Activated naive CD4-positive, alpha-beta T cell treated with anti-CD3 and anti-CD28 coated beads, Interleukin-2, amount 50 U/mL, for 72 hours (primary cell): ENCODE measurements around the gene GPR108. TPM values are rescaled to one million over a fixed set of nuclear protein-coding genes. Genes with fewer than 3 reads are reported as not detected.
"Not testable (repeated sequence)": the region's sequence is repeated elsewhere in the genome, so short reads cannot be mapped to it uniquely, and the experiment has no call there.

Source experiments
- ATAC-seq, 2 donors: fragments of 150-1000 bp; cut with Tn5 transposase; 2 replicates each; pipeline ENCODE4 v1.10.0; 2021; ENCODE audit warnings: mild to moderate bottlenecking in 2 of 2, moderate library complexity in 2 of 2
- DNase-seq, 2 donors: peaks; one replicate each; pipeline ENCODE4 v3.0.0; 2021 to 2022; ENCODE audit warnings: low spot score in 2 of 2
- H3K27ac Mint-ChIP-seq, 2 donors: one replicate each; pipeline ENCODE4 v1.8.0; 2022; ENCODE audit warnings: mild to moderate bottlenecking in 2 of 2, mixed read lengths in 2 of 2
- H3K36me3 Mint-ChIP-seq, 2 donors: one replicate each; pipeline ENCODE4 v1.8.0; 2022; ENCODE audit warnings: mixed read lengths in 2 of 2
- H3K9me3 Mint-ChIP-seq, 2 donors: one replicate each; pipeline ENCODE4 v1.8.0; 2022; ENCODE audit warnings: mixed read lengths in 2 of 2
- total RNA-seq, 2 donors: library from RNA; stranded (reverse); gene quantifications; one replicate each; pipeline ENCODE4 v1.2.3, GENCODE V29; 2022

GPR108 gene
- total RNA-seq, 2 donors from 2014 or later: 45.4 to 91.8 TPM

DNA sequence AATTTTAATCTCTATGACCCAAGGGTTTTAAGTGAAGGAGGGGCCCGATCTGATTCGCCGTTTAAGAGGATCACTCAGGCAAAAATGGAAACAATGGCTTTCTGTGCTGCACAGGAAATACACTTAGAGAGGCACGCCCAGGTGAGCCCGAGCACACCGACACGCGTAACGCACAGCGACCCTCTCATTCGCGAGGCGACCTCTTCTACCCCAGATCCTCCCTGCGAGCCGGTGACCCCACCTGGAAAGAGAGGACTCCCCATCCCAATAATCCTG is 29.6 kb upstream of the GPR108 start:
- H3K27ac Mint-ChIP-seq: peak overlapping the region; percentile 47 to 82
- H3K36me3 Mint-ChIP-seq: peaks cover 8 to 12% of the 10 kb centered on the region in 2 donors
- ATAC-seq: peak; percentile 34 to 52
- DNase-seq: no peak
- no peaks in the 10 kb centered on the region for H3K9me3 Mint-ChIP-seq

DNA sequence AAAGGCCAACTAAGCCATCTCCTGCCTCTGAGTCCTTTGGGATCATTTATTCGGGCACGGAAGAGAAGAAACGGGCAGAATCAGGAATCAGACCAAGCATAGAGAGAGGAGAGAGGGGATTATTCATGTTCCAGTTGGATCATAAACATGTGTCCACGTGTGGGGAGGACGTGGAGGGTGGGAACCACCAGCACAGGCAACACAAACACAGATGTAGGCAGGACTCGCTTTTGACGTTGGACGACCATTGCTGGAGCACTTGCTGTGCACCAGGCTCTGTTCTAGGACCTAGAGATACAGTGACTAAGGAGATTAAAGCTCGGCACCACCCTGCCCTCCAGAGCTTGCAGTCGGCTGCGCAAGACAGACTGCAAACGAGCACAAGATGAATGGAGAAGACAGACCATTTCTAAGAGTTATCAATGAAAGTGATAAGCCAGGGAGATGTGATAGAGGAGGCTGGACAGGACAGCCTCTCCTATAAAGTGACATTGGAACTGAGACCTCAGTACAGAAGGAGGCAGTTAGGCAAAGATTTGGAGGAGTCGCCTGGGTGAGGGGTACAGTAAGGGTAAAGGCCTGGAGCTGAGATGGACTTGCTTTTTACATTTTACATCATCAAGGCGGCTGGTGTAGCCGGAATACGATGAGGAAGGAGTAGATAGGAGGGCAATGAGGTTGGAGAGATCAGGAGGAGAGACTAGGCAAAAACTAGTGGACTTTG is 29.1 kb upstream of the GPR108 start:
- H3K36me3 Mint-ChIP-seq: peaks cover 8 to 13% of the 10 kb centered on the region in 2 donors
- H3K9me3 Mint-ChIP-seq: no peaks in the 10 kb centered on the region
- no peak for DNase-seq
- ATAC-seq: peak in 1 of 2 donors; percentile 10
- peak overlapping the region; percentile 50 to 82 for H3K27ac Mint-ChIP-seq

- peaks cover 8 to 16% of the 10 kb centered on the region in 2 donors for H3K36me3 Mint-ChIP-seq
- DNase-seq: no peak
- H3K27ac Mint-ChIP-seq: peak overlapping the region; percentile 50 to 82
Measured at GRCh38 chr19:6765738-6766356, 28.5 kb upstream of the GPR108 start.

GRCh38 chr19:6762253-6762797 is 24.9 kb upstream of the GPR108 start:
- not testable (repeated sequence) for H3K9me3 Mint-ChIP-seq, DNase-seq, H3K27ac Mint-ChIP-seq, ATAC-seq
- H3K36me3 Mint-ChIP-seq: peaks cover 8 to 16% of the 10 kb centered on the region in 2 donors

More at GRCh38 chr19:6765738-6766356, 28.5 kb upstream of the GPR108 start:
- H3K9me3 Mint-ChIP-seq: no peaks in the 10 kb centered on the region
- ATAC-seq: no peak

DNA sequence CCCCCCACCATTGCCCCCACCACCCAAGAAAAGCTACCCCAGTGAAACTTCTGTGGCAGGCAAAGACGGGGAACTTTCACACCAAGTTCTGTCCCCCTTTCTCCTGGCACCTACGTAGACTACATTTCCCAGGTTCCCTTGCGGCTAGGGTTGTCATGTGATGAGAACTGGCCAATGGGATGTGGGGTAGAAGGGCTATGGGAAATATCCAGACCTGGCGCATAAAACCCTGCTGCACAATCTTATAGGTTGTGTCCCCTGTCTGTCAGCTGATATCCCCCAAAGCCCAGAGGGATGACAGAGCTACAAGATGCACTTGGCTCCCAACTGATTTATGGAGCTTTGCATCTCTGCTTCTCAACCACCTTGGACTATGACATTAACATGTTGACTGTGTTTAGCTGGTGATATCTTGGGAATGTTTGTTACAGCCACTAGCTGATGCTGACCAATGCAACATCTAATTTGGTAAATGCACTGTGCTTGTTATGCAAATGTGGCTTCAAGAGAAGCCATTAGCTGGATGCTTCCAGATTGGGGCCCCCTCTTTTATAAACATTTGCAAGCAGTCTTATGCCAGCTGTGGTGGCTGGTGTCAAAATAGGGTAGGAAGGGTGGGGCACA is 23.8 kb upstream of the GPR108 start:
- no peaks in the 10 kb centered on the region for H3K9me3 Mint-ChIP-seq
- H3K36me3 Mint-ChIP-seq: peaks cover under 1 to 9% of the 10 kb centered on the region in 2 donors
- no peak overlapping the region for H3K27ac Mint-ChIP-seq
- peak; percentile 50 to 67 for ATAC-seq
- DNase-seq: peak in 1 of 2 donors; percentile 32

DNA sequence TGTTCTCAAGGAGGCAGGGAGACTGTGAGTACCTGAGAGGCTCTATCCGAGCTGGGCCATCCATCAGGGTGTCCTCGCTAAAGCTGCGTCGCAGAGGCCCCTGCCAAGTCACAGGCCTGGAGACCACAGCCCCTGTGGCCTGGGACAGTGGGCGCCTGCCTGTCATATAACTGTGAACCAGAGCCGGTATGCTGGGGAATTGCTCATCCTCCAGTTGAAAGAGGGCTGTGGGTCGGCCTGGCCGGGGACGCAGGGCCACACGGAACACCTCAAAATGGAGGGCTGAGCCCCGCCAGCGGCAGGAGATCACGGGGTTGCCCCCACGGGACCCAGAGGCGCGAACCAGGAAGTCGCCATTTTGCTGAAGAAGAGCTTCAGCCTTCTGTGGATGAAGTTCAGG is 23.2 kb upstream of the GPR108 start:
- H3K27ac Mint-ChIP-seq: no peak overlapping the region
- DNase-seq (no peak), ATAC-seq (no peak)
- peaks cover 0 to 6% of the 10 kb centered on the region in 2 donors for H3K36me3 Mint-ChIP-seq
- H3K9me3 Mint-ChIP-seq: no peaks in the 10 kb centered on the region

DNA sequence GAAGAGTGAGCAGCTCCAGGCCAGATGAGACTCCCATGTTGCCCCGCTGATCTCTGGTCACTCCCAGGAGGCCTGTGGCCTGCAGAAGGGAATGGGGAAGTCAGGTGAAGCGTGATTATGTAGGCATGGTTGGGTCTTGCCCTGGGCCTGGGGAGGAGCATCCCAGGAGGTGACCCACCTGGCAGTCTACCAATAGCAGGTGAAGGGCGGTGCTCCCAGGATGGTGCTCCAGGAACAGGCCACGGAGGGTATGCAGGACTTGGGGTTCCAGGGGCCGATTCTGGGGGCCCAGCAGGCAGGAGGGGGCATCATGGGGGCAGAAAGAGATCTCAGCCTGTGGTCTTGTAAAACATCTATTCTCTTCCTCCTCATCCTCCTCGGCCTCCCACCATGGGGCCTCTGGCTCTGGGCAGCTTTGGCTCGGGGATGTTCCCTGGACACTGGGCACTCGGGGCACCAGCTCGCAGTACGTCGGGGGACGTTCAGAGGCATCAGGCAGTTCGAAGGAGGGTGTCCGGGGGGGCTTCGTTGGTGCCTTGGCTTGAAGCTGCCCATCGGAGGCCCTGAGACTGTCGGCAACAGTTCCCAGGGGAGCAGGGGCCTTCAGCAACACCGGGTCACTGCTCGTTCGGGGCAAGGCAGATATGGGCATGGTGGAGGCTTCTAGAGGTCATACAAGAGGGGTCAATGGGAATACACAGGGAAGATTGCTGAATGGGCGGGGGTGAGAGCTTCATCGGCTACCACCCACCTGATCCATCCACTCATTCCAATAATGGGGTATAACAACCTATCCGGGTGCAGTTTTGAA is 17.5 kb upstream of the GPR108 start:
- H3K9me3 Mint-ChIP-seq: no peaks in the 10 kb centered on the region

GRCh38 chr19:6754136-6754535 is 16.8 kb upstream of the GPR108 start:
- peaks cover 7 to 28% of the 10 kb centered on the region in 2 donors for H3K36me3 Mint-ChIP-seq
- ATAC-seq: no peak
- no peaks in the 10 kb centered on the region for H3K9me3 Mint-ChIP-seq
- DNase-seq: no peak
- H3K27ac Mint-ChIP-seq: peak overlapping the region in 1 of 2 donors; percentile 22

More for the DNA sequence above, 17.5 kb upstream of the GPR108 start:
- peak overlapping the region; percentile 22 for H3K27ac Mint-ChIP-seq
- ATAC-seq: no peak
- peaks cover 0 to 21% of the 10 kb centered on the region in 2 donors for H3K36me3 Mint-ChIP-seq
- no peak for DNase-seq

- Mint-ChIP-seq H3K27ac (peak overlapping the region; percentile 60 to 74), H3K9me3 (no peaks in the 10 kb centered on the region), H3K36me3 (peaks cover 7 to 28% of the 10 kb centered on the region in 2 donors)
- DNase-seq (peak; percentile 71 to 83), ATAC-seq (peak; percentile 82 to 89)
Measured at GRCh38 chr19:6753178-6754031, 16.0 kb upstream of the GPR108 start.

DNA sequence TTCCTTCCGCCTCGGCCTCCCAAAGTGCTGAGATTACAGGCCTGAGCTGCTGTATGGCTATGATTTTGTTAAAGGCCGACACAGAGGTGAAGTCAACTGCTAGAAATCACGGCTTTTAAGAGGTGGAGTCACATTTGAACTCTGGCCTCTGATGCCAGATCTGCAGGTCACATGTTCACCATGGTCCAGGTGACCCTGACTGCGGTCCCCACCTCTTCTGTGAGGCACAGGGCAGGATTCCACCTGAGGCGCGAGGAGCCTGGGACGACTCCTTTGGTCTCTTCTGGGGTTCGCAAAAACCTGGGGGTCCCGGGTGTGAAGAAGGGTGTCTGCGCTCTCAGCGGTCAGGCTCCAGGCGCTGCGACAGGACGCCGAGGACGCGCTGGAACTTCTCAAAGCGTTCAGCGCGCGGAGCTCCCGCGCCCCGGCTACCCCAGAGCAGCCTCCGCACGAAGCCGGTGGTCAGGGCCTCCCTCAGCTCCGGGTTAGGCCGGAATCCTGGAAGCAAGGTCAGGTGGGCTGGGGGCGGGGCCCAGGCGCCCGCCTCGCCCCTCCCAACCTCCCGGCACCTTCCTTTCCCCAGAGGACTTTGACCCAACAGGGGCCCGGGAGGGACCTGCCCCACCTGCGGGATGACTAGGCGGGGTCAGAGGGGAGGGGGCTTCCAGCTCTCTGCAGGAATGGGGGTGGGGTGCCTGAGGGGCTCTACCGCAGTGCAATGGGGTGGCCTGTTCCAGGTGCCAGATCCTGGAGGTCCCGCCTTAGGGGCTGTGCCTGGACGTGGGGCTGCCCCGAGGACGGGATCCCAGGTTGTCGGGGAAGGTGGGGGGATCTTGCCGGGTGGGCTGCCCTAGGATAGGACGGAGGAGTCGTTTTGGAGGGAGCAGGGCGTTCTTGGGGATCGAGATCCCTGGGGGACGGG is 15.1 kb upstream of the GPR108 start:
- ATAC-seq (peak in 1 of 2 donors; percentile 2), DNase-seq (no peak)
- Mint-ChIP-seq H3K27ac (peak overlapping the region; percentile 57 to 74), H3K9me3 (no peaks in the 10 kb centered on the region), H3K36me3 (peaks cover 7 to 33% of the 10 kb centered on the region in 2 donors)

DNA sequence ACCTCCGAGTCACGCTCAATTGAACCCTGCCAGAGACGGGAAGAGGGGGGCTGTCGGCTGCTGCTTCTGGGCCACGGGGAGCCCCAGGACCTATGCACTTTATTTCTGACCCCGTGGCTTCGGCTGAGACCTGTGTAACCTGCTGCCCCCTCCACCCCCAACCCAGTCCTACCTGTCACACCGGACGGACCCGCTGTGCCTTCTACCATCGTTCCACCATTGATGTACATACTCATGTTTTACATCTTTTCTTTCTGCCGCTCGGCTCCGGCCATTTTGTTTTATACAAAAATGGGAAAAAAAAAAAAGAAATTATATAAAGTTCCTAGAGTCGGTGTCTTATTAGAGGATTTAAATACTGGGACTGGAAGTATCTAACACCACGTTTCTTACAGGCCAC is 13.8 kb upstream of the GPR108 start:
- Mint-ChIP-seq H3K9me3 (no peaks in the 10 kb centered on the region), H3K36me3 (peaks cover 7 to 33% of the 10 kb centered on the region in 2 donors), H3K27ac (no peak overlapping the region)
- ATAC-seq (no peak), DNase-seq (no peak)

GRCh38 chr19:6750062-6750461 is 12.7 kb upstream of the GPR108 start:
- DNase-seq (no peak), ATAC-seq (no peak)
- H3K36me3 Mint-ChIP-seq: peaks cover 12 to 32% of the 10 kb centered on the region in 2 donors
- no peak overlapping the region for H3K27ac Mint-ChIP-seq
- no peaks in the 10 kb centered on the region for H3K9me3 Mint-ChIP-seq

GRCh38 chr19:6748543-6748942 is 11.2 kb upstream of the GPR108 start:
- not testable (repeated sequence) for DNase-seq, H3K9me3 Mint-ChIP-seq, ATAC-seq, H3K27ac Mint-ChIP-seq
- H3K36me3 Mint-ChIP-seq: peaks cover 16 to 32% of the 10 kb centered on the region in 2 donors

GRCh38 chr19:6745965-6746364 is 8.6 kb upstream of the GPR108 start:
- Mint-ChIP-seq H3K27ac (no peak overlapping the region), H3K9me3 (no peaks in the 10 kb centered on the region), H3K36me3 (peaks cover 25 to 33% of the 10 kb centered on the region in 2 donors)
- DNase-seq (no peak), ATAC-seq (no peak)
